T-helper 2 cell treated with Interferon-gamma antibody and Interleukin-4, amounts not matched to agents 5 μg/mL and 100 μg/mL, for 36 hours (primary cell): ENCODE results near the gene CBX6.

ENCODE experiments used
- DNase-seq: peaks from one replicate; pipeline ENCODE4 v3.0.0; 2021; ENCODE audit warnings: low spot score
- H3K27ac Mint-ChIP-seq: one replicate; pipeline ENCODE4 v1.8.0; 2021; ENCODE audit warnings: mild to moderate bottlenecking, mixed read lengths
- H3K27me3 Mint-ChIP-seq: one replicate; pipeline ENCODE4 v1.8.0; 2021; ENCODE audit warnings: low read depth, mixed read lengths
- H3K36me3 Mint-ChIP-seq: one replicate; pipeline ENCODE4 v1.8.0; 2021; ENCODE audit warnings: low read depth, mixed read lengths
- H3K4me1 Mint-ChIP-seq: one replicate; pipeline ENCODE4 v1.8.0; 2021; ENCODE audit warnings: low read depth, mixed read lengths
- H3K4me3 Mint-ChIP-seq: one replicate; pipeline ENCODE4 v1.8.0; 2022; ENCODE audit warnings: mild to moderate bottlenecking, moderate library complexity, mixed read lengths
- H3K9me3 Mint-ChIP-seq: one replicate; pipeline ENCODE4 v1.8.0; 2021; ENCODE audit warnings: mixed read lengths

CBX6 gene

GRCh38 chr22:38881997-38882879, 10.2 kb upstream of the CBX6 start:
- Mint-ChIP-seq H3K36me3 (no peaks in the 10 kb centered on the region), H3K4me1 (peaks cover 8% of the 10 kb centered on the region), H3K9me3 (no peaks in the 10 kb centered on the region), H3K27me3 (peaks cover 20% of the 10 kb centered on the region), H3K4me3 (no peak overlapping the region), H3K27ac (no peak overlapping the region)
- no peak for DNase-seq

- Mint-ChIP-seq H3K27me3 (peaks cover 18% of the 10 kb centered on the region), H3K9me3 (no peaks in the 10 kb centered on the region), H3K4me1 (peaks cover 8% of the 10 kb centered on the region), H3K4me3 (no peak overlapping the region), H3K36me3 (no peaks in the 10 kb centered on the region), H3K27ac (no peak overlapping the region)
- no peak for DNase-seq
Observed at GRCh38 chr22:38881464-38881871, 9.5 kb upstream of the CBX6 start.

GRCh38 chr22:38879961-38880360, 7.9 kb upstream of the CBX6 start:
- no peaks in the 10 kb centered on the region for H3K9me3 Mint-ChIP-seq
- no peak overlapping the region for H3K4me3 Mint-ChIP-seq
- DNase-seq, result no peak
- H3K27ac Mint-ChIP-seq, result no peak overlapping the region
- peaks cover 27% of the 10 kb centered on the region for H3K27me3 Mint-ChIP-seq
- no peaks in the 10 kb centered on the region for H3K36me3 Mint-ChIP-seq
- H3K4me1 Mint-ChIP-seq, result peaks cover 8% of the 10 kb centered on the region

- no peak for DNase-seq
- no peaks in the 10 kb centered on the region for H3K9me3 Mint-ChIP-seq
- no peaks in the 10 kb centered on the region for H3K36me3 Mint-ChIP-seq
- H3K4me1 Mint-ChIP-seq, result peaks cover 11% of the 10 kb centered on the region
- peaks cover 30% of the 10 kb centered on the region for H3K27me3 Mint-ChIP-seq
- no peak overlapping the region for H3K4me3 Mint-ChIP-seq
- H3K27ac Mint-ChIP-seq, result no peak overlapping the region
Observed at GRCh38 chr22:38879108-38879729, 7.2 kb upstream of the CBX6 start.

- H3K4me1 Mint-ChIP-seq, result peaks cover 20% of the 10 kb centered on the region
- DNase-seq, result peak; percentile 2
- H3K36me3 Mint-ChIP-seq, result peaks cover 2% of the 10 kb centered on the region
- no peak overlapping the region for H3K4me3 Mint-ChIP-seq
- no peak overlapping the region for H3K27ac Mint-ChIP-seq
- H3K27me3 Mint-ChIP-seq, result peaks cover 39% of the 10 kb centered on the region
- H3K9me3 Mint-ChIP-seq, result no peaks in the 10 kb centered on the region
Observed at GRCh38 chr22:38878001-38878400, 6.0 kb upstream of the CBX6 start.

GRCh38 chr22:38874529-38875222, 2.7 kb upstream of the CBX6 start:
- no peak overlapping the region for H3K27ac Mint-ChIP-seq
- H3K27me3 Mint-ChIP-seq, result peaks cover 35% of the 10 kb centered on the region
- H3K4me1 Mint-ChIP-seq, result peaks cover 30% of the 10 kb centered on the region
- H3K9me3 Mint-ChIP-seq, result no peaks in the 10 kb centered on the region
- DNase-seq, result no peak
- peaks cover 6% of the 10 kb centered on the region for H3K36me3 Mint-ChIP-seq
- no peak overlapping the region for H3K4me3 Mint-ChIP-seq

GRCh38 chr22:38873469-38874411, 1.7 kb upstream of the CBX6 start:
- Mint-ChIP-seq H3K4me3 (peak overlapping the region; percentile 87), H3K36me3 (peaks cover 8% of the 10 kb centered on the region), H3K9me3 (no peaks in the 10 kb centered on the region), H3K27ac (peak overlapping the region; percentile 38), H3K4me1 (peaks cover 33% of the 10 kb centered on the region), H3K27me3 (peaks cover 35% of the 10 kb centered on the region)
- peak; percentile 82 for DNase-seq

- Mint-ChIP-seq H3K4me3 (peak overlapping the region; percentile 87), H3K27ac (peak overlapping the region; percentile 52), H3K27me3 (peaks cover 33% of the 10 kb centered on the region), H3K36me3 (peaks cover 13% of the 10 kb centered on the region), H3K4me1 (peaks cover 38% of the 10 kb centered on the region), H3K9me3 (no peaks in the 10 kb centered on the region)
- DNase-seq, result no peak
Observed at GRCh38 chr22:38872831-38873248, 824 bp upstream of the CBX6 start.

- Mint-ChIP-seq H3K27me3 (peaks cover 33% of the 10 kb centered on the region), H3K9me3 (no peaks in the 10 kb centered on the region), H3K4me1 (peaks cover 38% of the 10 kb centered on the region), H3K27ac (peak overlapping the region; percentile 85), H3K36me3 (peaks cover 15% of the 10 kb centered on the region), H3K4me3 (peak overlapping the region; percentile 91)
- DNase-seq, result peak; percentile 32
Observed at GRCh38 chr22:38871360-38872171, 450 bp downstream of the CBX6 start.

GRCh38 chr22:38870791-38871359, 1.1 kb downstream of the CBX6 start:
- Mint-ChIP-seq H3K36me3 (peaks cover 15% of the 10 kb centered on the region), H3K4me3 (peak overlapping the region; percentile 91)

GRCh38 chr22:38870312-38870741, 1.7 kb downstream of the CBX6 start:
- peaks cover 26% of the 10 kb centered on the region for H3K27me3 Mint-ChIP-seq
- no peaks in the 10 kb centered on the region for H3K9me3 Mint-ChIP-seq
- peaks cover 38% of the 10 kb centered on the region for H3K4me1 Mint-ChIP-seq
- peaks cover 17% of the 10 kb centered on the region for H3K36me3 Mint-ChIP-seq
- H3K4me3 Mint-ChIP-seq, result peak overlapping the region; percentile 91
- peak; percentile 81 for DNase-seq
- H3K27ac Mint-ChIP-seq, result peak overlapping the region; percentile 82

More at GRCh38 chr22:38870791-38871359, 1.1 kb downstream of the CBX6 start:
- peaks cover 38% of the 10 kb centered on the region for H3K4me1 Mint-ChIP-seq
- peaks cover 27% of the 10 kb centered on the region for H3K27me3 Mint-ChIP-seq
- DNase-seq, result no peak
- H3K27ac Mint-ChIP-seq, result peak overlapping the region; percentile 82
- H3K9me3 Mint-ChIP-seq, result no peaks in the 10 kb centered on the region

- Mint-ChIP-seq H3K4me3 (peak overlapping the region; percentile 91), H3K9me3 (no peaks in the 10 kb centered on the region), H3K27ac (peak overlapping the region; percentile 82), H3K36me3 (peaks cover 17% of the 10 kb centered on the region), H3K4me1 (peaks cover 37% of the 10 kb centered on the region), H3K27me3 (peaks cover 19% of the 10 kb centered on the region)
- DNase-seq, result no peak
Observed at GRCh38 chr22:38869663-38870062, 2.4 kb downstream of the CBX6 start.
